GM23338 (cell line): ENCODE data around the gene PRKD1. TPM values are rescaled to one million over a fixed set of nuclear protein-coding genes. Genes with fewer than 3 reads are reported as not detected.
A peak's percentile ranks its signal among the peaks of the same experiment; 100 is the strongest.

Experiments
- ATAC-seq: fragments of 200-7000 bp; cut with Tn5 transposase; 3 replicates; pipeline ENCODE4 v1.9.1; 2020
- DNase-seq: peaks from one replicate; pipeline ENCODE4 v3.0.0-alpha.2; 2015; ENCODE audit warnings: low spot score
- H2AFZ ChIP-seq: fragments of 200-600 bp; sonication (generic); 2 replicates; pipeline ENCODE4 v1.8.0; 2016; ENCODE audit warnings: antibody characterized with exemption, mild to moderate bottlenecking, moderate library complexity
- H3F3A ChIP-seq: fragments of 200-600 bp; sonication (generic); replicated peaks from 2 replicates; pipeline ENCODE4 v1.8.0; 2017; ENCODE audit warnings: antibody characterized with exemption, mixed run types, low read depth
- H3K27ac ChIP-seq: fragments of 200-600 bp; sonication (generic); 2 replicates; pipeline ENCODE4 v1.6.1; 2016; ENCODE audit warnings: low read depth
- H3K27me3 ChIP-seq: fragments of 200-600 bp; sonication (generic); 2 replicates; pipeline ENCODE4 v1.8.0; 2016; ENCODE audit warnings: mild to moderate bottlenecking, mixed run types, moderate library complexity; ENCODE audit not compliant: insufficient read depth
- H3K36me3 ChIP-seq: fragments of 200-600 bp; sonication (generic); 2 replicates; pipeline ENCODE4 v1.8.0; 2016; ENCODE audit warnings: mild to moderate bottlenecking; ENCODE audit not compliant: insufficient read depth
- H3K4me1 ChIP-seq: fragments of 200-600 bp; sonication (generic); 2 replicates; pipeline ENCODE4 v1.8.0; 2016; ENCODE audit warnings: mild to moderate bottlenecking, moderate library complexity; ENCODE audit not compliant: insufficient read depth
- H3K4me2 ChIP-seq: fragments of 200-600 bp; sonication (generic); 2 replicates; pipeline ENCODE4 v1.7.1; 2017; ENCODE audit warnings: mixed run types
- H3K4me3 ChIP-seq: fragments of 200-600 bp; sonication (generic); 2 replicates; pipeline ENCODE4 v1.6.1; 2016; ENCODE audit warnings: mixed run types
- H3K79me2 ChIP-seq: fragments of 200-600 bp; sonication (generic); replicated peaks from 2 replicates; pipeline ENCODE4 v1.8.0; 2017; ENCODE audit warnings: mild to moderate bottlenecking; ENCODE audit not compliant: insufficient read depth
- H3K9me2 ChIP-seq: fragments of 200-600 bp; sonication (generic); 2 replicates; pipeline ENCODE4 v1.8.0; 2017; ENCODE audit not compliant: insufficient read depth
- H4K20me1 ChIP-seq: fragments of 200-600 bp; sonication (generic); replicated peaks from 2 replicates; pipeline ENCODE4 v1.8.0; 2017; ENCODE audit warnings: mild to moderate bottlenecking; ENCODE audit not compliant: insufficient read depth
- H3K27ac Mint-ChIP-seq: 2 replicates; pipeline ENCODE4 v1.8.0; 2020; ENCODE audit warnings: inconsistent platforms, mild to moderate bottlenecking, moderate library complexity, mixed read lengths
- H3K27me3 Mint-ChIP-seq: 3 replicates; pipeline ENCODE4 v1.8.0; 2022; ENCODE audit warnings: low read depth, mild to moderate bottlenecking, moderate library complexity, mixed read lengths, inconsistent platforms; ENCODE audit not compliant: insufficient read depth, poor library complexity
- H3K36me3 Mint-ChIP-seq: 3 replicates; pipeline ENCODE4 v1.8.0; 2021; ENCODE audit warnings: low read depth, mild to moderate bottlenecking, inconsistent platforms, moderate library complexity, mixed read lengths
- H3K4me1 Mint-ChIP-seq: 3 replicates; pipeline ENCODE4 v1.8.0; 2020; ENCODE audit warnings: mild to moderate bottlenecking, inconsistent platforms, mixed read lengths
- H3K4me3 Mint-ChIP-seq: 3 replicates; pipeline ENCODE4 v1.8.0; 2021; ENCODE audit warnings: moderate library complexity, mild to moderate bottlenecking, inconsistent platforms, mixed read lengths
- H3K9me3 Mint-ChIP-seq: 3 replicates; pipeline ENCODE4 v1.8.0; 2020; ENCODE audit warnings: moderate library complexity, mild to moderate bottlenecking, inconsistent platforms, mixed read lengths
- CREB1 ChIP-seq: fragments of 250-450 bp; sonication (Bioruptor Pico); IDR thresholded peaks from 2 replicates; pipeline ENCODE4 v1.5.0; 2020; ENCODE audit warnings: low read depth, mild to moderate bottlenecking, moderate library complexity
- CTCF ChIP-seq, 2 experiments: fragments of 200-600 bp in 1 of 2; sonication (generic) in 1 of 2; conservative IDR thresholded peaks; 2 replicates each; pipeline versions ENCODE4 v1.5.1 to v1.6.1; 2016 to 2017; ENCODE audit warnings: antibody characterized with exemption in 2 of 2, low read depth in 2 of 2, mild to moderate bottlenecking in 2 of 2, moderate library complexity in 1 of 2
- EZH2 ChIP-seq: fragments of 200-600 bp; sonication (generic); IDR thresholded peaks from one replicate; pipeline ENCODE4 v1.8.0; 2017; ENCODE audit warnings: antibody characterized with exemption, mild to moderate bottlenecking, low read depth; ENCODE audit not compliant: unreplicated experiment
- EZH2phosphoT487 ChIP-seq: fragments of 200-600 bp; sonication (generic); IDR thresholded peaks from one replicate; pipeline ENCODE4 v1.8.1; 2018; ENCODE audit warnings: antibody characterized with exemption; ENCODE audit not compliant: unreplicated experiment
- JUNB ChIP-seq: IDR thresholded peaks from one replicate; pipeline ENCODE4 v1.6.1; 2016; ENCODE audit warnings: antibody characterized with exemption; ENCODE audit not compliant: unreplicated experiment
- NANOG ChIP-seq: IDR thresholded peaks from 2 replicates; pipeline ENCODE4 v1.6.1; 2016; ENCODE audit warnings: antibody characterized with exemption, borderline replicate concordance
- POLR2AphosphoS5 ChIP-seq: IDR thresholded peaks from 2 replicates; pipeline ENCODE4 v1.6.1; 2016; ENCODE audit warnings: antibody characterized with exemption, low read depth
- REST ChIP-seq: IDR thresholded peaks from one replicate; pipeline ENCODE4 v1.6.1; 2018; ENCODE audit warnings: antibody characterized with exemption; ENCODE audit not compliant: unreplicated experiment
- STAT1 ChIP-seq: IDR thresholded peaks from one replicate; pipeline ENCODE4 v1.6.1; 2016; ENCODE audit warnings: antibody characterized with exemption; ENCODE audit not compliant: unreplicated experiment
- ZNF114 ChIP-seq: fragments of 250-450 bp; sonication (Bioruptor Pico); IDR thresholded peaks from 2 replicates; pipeline ENCODE4 v1.5.0; 2020; ENCODE audit warnings: mild to moderate bottlenecking, moderate library complexity
- ZNF331 ChIP-seq: fragments of 250-450 bp; sonication (Bioruptor Pico); IDR thresholded peaks from 2 replicates; pipeline ENCODE4 v1.5.0; 2020; ENCODE audit warnings: low read depth, mild to moderate bottlenecking, moderate library complexity
- polyA plus RNA-seq: library from polyadenylated mRNA; unstranded; fragments of >200 nt; fragmentation: Nextera tagmentation; extraction: Ambion mirVana; gene quantifications from 2 replicates; pipeline ENCODE4 v1.2.1, GENCODE V29; 2016
- total RNA-seq: library from RNA; depleted of rRNA; stranded (reverse); fragments of >200 nt; shearing (Covaris generic); gene quantifications from 2 replicates; pipeline ENCODE4 v1.2.3, GENCODE V29; 2014
- TF ChIP-seq, protein P1 (sequence below): IDR thresholded peaks from 2 replicates; pipeline ENCODE4 v1.6.1; 2016; ENCODE audit warnings: antibody characterized with exemption

The PRKD1 gene
- total and polyA plus RNA-seq, 2 experiments from 2014 or later, result 3.1 to 9.7 TPM

DNA sequence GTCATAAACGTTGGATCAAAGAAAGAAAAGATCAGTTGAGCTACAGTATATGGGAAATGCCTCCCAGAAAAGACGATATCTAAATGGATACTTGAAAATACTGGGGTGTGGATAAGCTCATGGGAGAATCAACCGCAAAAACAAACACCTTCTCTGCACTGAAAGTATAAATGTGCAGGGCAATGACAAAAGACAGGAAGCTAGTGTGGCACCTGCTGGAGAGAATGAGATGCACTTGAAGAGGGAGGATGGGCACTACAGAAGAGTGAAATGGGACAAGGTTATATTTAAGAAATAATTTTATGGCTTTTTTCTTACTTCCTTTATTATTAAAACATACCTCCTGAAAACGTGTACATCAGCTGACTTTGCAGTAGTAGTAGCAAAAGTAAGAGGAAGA is 153.7 kb downstream of the PRKD1 start (continued):
- TF ChIP-seq CTCF (conservative IDR thresholded peaks at IDR 0.05; ENCODE audit: low read depth in 2 of 2) (no peak), REST (no peak), CREB1 (no peak), JUNB (no peak), POLR2AphosphoS5 (no peak), EZH2phosphoT487 (no peak), STAT1 (no peak), ZNF331 (no peak)
- TF ChIP-seq, protein P1, sequence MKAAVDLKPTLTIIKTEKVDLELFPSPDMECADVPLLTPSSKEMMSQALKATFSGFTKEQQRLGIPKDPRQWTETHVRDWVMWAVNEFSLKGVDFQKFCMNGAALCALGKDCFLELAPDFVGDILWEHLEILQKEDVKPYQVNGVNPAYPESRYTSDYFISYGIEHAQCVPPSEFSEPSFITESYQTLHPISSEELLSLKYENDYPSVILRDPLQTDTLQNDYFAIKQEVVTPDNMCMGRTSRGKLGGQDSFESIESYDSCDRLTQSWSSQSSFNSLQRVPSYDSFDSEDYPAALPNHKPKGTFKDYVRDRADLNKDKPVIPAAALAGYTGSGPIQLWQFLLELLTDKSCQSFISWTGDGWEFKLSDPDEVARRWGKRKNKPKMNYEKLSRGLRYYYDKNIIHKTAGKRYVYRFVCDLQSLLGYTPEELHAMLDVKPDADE, result no peak

DNA sequence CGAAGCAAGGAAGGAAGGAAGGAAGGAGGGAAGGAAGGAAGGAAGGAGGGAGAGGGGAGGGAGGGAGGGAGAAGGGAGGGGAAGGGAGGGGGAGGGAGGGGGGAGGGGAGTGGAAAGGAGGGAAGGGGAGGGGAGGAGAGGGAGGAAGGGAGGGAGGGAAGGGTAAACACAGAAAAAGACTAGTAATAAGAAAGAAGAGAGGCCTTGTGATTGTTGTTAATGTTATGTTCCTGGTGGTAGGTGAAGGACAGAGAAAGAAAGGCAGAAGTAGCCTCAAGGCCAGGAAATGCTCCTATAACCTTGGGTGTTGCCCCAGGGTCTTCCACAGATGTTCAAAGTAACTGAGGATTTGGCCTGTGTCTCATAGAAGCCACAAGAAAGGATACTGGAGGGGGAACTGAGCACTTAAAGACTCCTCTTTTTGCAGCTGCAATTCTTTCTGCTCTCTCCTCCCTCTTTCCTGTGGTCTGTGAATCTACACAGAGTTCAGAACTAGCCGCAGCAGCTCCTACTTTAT is 164.2 kb downstream of the PRKD1 start:
- H3K4me3 Mint-ChIP-seq, result no peak overlapping the region
- no peaks in the 10 kb centered on the region for H3K27me3 Mint-ChIP-seq
- H3K4me1 Mint-ChIP-seq, result peaks cover 23% of the 10 kb centered on the region; the same call in 2 of the 3 replicates
- Histone ChIP-seq H3F3A (no peaks in the 10 kb centered on the region), H3K79me2 (no peaks in the 10 kb centered on the region), H4K20me1 (no peaks in the 10 kb centered on the region), H3K4me1 (peaks cover 27% of the 10 kb centered on the region), H3K4me2 (no peak overlapping the region), H3K27me3 (no peaks in the 10 kb centered on the region), H3K36me3 (no peaks in the 10 kb centered on the region), H3K9me2 (no peaks in the 10 kb centered on the region), H2AFZ (peak overlapping the region; percentile 38; the same call in 1 of the 2 replicates), H3K4me3 (no peak overlapping the region), H3K27ac (0 out of 2 replicates have a peak overlapping the region, but pooled peaks have one; percentile 18)
- ATAC-seq (no peak), DNase-seq (peak; percentile 9)
- no peaks in the 10 kb centered on the region; the same call in 2 of the 3 replicates for H3K9me3 Mint-ChIP-seq
- 0 out of 2 replicates have a peak overlapping the region, but pooled peaks have one; percentile 13 for H3K27ac Mint-ChIP-seq
- H3K36me3 Mint-ChIP-seq, result no peaks in the 10 kb centered on the region
- TF ChIP-seq POLR2AphosphoS5 (no peak), NANOG (no peak), CREB1 (no peak), EZH2phosphoT487 (no peak), ZNF114 (CRISPR knock-in tag) (no peak), JUNB (no peak), EZH2 (no peak)
- TF ChIP-seq, protein P1, result no peak
